Measurements from ENCODE around the gene ADAM22.
"Not testable (repeated sequence)": the region's sequence is repeated elsewhere in the genome, so short reads cannot be mapped to it uniquely, and the experiment has no call there.

The ADAM22 gene

DNA sequence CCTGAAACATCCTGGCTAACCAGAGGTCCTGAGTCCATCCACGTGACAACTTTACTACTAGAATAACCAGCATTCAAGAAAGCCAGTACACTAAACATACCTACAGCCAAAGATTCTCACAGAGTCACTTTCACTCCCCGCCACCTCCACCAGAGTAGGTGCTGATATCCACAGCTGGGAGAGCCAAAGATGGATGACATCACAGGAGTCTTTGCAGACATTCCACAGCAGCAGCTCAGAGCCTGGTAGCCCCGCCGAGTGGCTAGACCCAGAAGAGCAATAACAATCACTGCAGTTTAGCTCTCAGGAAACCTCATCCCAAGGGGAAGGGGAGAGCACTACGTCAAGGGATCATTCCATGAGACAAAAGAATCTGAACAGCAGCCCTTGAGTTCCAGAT is 13.5 kb upstream of the ADAM22 start:
- no peaks in the 10 kb centered on the region for H3K4me1 ChIP-seq (ENCODE audit: insufficient read depth, low read length)
- no peaks in the 10 kb centered on the region for H3K36me3 ChIP-seq (ENCODE audit: insufficient read depth, low read length)
- H3K9ac ChIP-seq (ENCODE audit: low read length): no peak overlapping the region
- H3K27ac ChIP-seq (ENCODE audit: low read depth, low read length): no peak overlapping the region
- H3K9me3 ChIP-seq (ENCODE audit: low read length): no peaks in the 10 kb centered on the region
- H3K27me3 ChIP-seq (ENCODE audit: control insufficient read depth in 1 of 2, insufficient read depth in 2 of 2, low read length in 2 of 2): no peaks in the 10 kb centered on the region
- no peak overlapping the region for H3K4me3 ChIP-seq (ENCODE audit: low read depth in 1 of 2, low read length in 2 of 2)

DNA sequence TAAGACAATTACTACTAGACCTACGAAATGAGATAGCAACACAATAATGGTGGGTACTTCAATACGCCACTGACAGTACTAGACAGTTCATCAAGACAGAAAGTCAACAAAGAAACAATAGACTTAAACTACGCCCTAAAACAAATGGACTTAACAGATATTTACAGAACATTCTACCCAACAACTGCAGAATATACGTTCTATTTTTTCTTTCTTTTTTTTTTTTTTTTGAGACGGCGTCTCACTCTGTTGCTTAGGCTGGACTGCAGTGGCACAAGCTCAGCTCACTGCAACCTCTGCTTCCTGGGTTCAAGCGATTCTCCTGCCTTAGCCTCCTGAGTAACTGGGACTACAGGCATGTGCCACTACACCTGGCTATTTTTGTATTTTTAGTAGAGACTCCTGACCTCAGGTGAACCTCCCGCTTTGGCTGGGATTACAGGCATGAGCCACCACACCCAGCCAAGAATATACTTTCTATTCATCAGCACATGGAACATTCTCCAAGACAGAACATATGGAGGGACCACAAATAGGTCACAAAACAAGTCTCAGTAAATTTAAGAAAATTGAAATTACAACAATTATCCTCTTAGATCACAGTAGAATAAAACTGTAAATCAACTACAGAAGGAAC is 11.2 kb upstream of the ADAM22 start:
- not testable (repeated sequence) for H3K27me3 ChIP-seq (ENCODE audit: control insufficient read depth in 1 of 2, insufficient read depth in 2 of 2, low read length in 2 of 2); H3K4me1 ChIP-seq (ENCODE audit: insufficient read depth, low read length); H3K36me3 ChIP-seq (ENCODE audit: insufficient read depth, low read length); H3K9me3 ChIP-seq (ENCODE audit: low read length); H3K9ac ChIP-seq (ENCODE audit: low read length); H3K27ac ChIP-seq (ENCODE audit: low read depth, low read length); H3K4me3 ChIP-seq (ENCODE audit: low read depth in 1 of 2, low read length in 2 of 2)

DNA sequence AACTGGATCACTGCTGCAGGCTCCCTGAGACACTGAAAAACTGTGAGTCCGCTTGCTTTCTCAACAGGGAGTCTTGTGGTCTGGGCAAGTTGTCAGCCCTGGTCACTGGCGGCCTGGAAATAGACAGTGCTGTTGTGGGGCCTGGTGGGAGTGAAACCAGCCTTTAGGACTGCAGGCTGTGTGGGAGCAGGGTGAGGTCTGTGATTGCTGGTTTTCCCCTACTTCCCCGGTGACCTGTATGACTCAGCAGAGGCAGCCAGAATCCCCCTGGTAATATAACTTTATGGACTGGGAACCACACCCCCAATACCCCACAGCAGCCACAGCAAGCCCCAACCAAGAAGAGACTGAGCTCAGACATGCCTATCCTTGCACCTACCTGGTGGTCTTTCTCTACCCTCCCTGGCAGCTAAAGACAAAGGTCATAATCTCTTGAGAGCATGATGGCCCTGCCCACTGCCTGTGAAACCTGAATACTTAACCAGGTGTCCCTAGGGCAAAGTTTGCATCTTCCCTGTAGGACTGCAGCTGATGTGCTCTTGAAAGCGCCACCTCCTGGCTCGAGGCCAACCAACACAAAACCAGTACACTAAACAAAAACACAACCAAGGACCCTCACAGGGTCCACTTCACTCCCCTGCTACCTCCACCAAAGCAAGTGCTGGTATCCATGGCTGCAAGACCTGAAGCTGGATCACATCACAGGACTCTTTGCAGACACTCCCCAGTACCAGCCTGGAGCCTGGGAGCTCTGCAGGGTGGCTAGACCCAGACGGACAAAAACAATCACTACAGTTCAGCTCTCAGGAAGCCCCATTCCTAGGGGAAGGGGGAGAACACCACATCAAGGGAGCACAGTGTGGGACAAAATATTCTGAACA is 7.2 kb upstream of the ADAM22 start:
- Histone ChIP-seq H3K9ac (ENCODE audit: low read length) (no peak overlapping the region), H3K9me3 (ENCODE audit: low read length) (no peaks in the 10 kb centered on the region), H3K4me3 (ENCODE audit: low read depth in 1 of 2, low read length in 2 of 2) (no peak overlapping the region), H3K4me1 (ENCODE audit: insufficient read depth, low read length) (no peaks in the 10 kb centered on the region), H3K27ac (ENCODE audit: low read depth, low read length) (no peak overlapping the region), H3K36me3 (ENCODE audit: insufficient read depth, low read length) (no peaks in the 10 kb centered on the region), H3K27me3 (ENCODE audit: control insufficient read depth in 1 of 2, insufficient read depth in 2 of 2, low read length in 2 of 2) (no peaks in the 10 kb centered on the region)

DNA sequence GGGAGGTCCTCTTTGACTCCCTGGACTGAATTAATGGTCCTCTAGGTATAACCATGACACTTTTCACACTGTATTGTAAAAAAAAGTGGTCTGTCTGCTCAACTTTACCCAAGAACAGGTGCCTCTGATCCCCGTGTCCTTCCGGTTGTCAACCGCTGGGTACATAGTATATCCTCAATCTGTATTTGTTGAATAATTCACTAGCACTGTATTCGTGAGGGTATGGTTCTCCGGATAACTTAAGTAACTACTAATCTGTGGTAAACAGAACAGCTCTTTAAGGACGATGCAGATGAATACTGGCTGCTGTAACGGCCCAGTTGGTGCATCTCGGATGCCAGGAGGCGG is 472 bp upstream of the ADAM22 start:
- Histone ChIP-seq H3K9ac (ENCODE audit: low read length) (no peak overlapping the region), H3K4me1 (ENCODE audit: insufficient read depth, low read length) (peaks cover 9% of the 10 kb centered on the region), H3K36me3 (ENCODE audit: insufficient read depth, low read length) (no peaks in the 10 kb centered on the region), H3K27me3 (ENCODE audit: control insufficient read depth in 1 of 2, insufficient read depth in 2 of 2, low read length in 2 of 2) (no peaks in the 10 kb centered on the region), H3K4me3 (ENCODE audit: low read depth in 1 of 2, low read length in 2 of 2) (peak overlapping the region; percentile 52 to 68), H3K9me3 (ENCODE audit: low read length) (no peaks in the 10 kb centered on the region), H3K27ac (ENCODE audit: low read depth, low read length) (no peak overlapping the region)

DNA sequence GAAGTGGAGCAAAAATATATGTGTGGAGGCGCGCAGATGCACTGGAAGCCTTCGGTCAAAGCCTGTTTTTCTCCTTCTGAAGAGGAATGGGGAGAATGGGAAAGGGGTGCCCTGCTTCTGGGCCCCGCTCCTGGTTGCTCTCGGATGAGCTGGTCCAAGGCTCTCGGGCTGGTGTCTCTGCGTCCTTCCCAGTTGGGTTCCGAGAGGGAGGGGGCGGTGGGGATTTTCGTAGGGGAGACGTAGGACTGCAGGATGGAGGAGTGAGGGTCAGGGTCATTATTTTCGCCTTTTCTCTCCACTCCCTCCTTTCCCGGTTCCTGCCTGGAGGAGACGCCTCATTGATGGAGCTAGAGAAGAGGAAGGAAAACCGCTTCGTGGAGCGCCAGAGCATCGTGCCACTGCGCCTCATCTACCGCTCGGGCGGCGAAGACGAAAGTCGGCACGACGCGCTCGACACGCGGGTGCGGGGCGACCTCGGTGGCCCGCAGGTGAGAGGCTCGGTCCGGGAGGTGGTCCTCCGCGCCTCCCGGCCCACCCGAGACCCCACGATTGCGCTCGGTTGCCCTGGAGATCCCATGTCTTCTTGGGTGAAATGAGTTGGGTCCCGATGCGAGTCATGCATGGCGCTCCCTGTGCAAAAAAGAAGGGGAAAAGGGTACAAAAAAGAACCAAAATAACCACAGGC is 790 bp downstream of the ADAM22 start:
- H3K9ac ChIP-seq (ENCODE audit: low read length): no peak overlapping the region
- peak overlapping the region; percentile 52 to 68 for H3K4me3 ChIP-seq (ENCODE audit: low read depth in 1 of 2, low read length in 2 of 2)
- no peaks in the 10 kb centered on the region for H3K36me3 ChIP-seq (ENCODE audit: insufficient read depth, low read length)
- no peaks in the 10 kb centered on the region for H3K27me3 ChIP-seq (ENCODE audit: control insufficient read depth in 1 of 2, insufficient read depth in 2 of 2, low read length in 2 of 2)
- H3K9me3 ChIP-seq (ENCODE audit: low read length): no peaks in the 10 kb centered on the region
- no peak overlapping the region for H3K27ac ChIP-seq (ENCODE audit: low read depth, low read length)
- H3K4me1 ChIP-seq (ENCODE audit: insufficient read depth, low read length): peaks cover 9% of the 10 kb centered on the region

DNA sequence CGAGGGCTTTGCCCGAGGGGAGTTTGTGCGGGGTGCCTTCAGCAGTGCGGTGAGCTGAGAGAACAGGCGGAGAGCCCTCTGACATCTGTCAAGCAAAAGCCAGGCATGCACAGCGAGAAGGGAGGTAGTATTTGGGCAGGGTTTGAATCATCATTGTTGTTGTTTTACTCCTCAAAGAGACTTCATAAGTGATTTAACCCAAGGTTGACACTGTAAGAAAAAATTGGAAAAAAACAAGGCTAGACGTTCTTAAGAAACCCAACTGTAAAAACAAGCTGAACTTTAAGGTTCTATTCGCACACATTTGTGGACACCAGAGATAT is 1.3 kb downstream of the ADAM22 start:
- Histone ChIP-seq H3K9ac (ENCODE audit: low read length) (no peak overlapping the region), H3K4me3 (ENCODE audit: low read depth in 1 of 2, low read length in 2 of 2) (peak overlapping the region; percentile 52 to 68), H3K36me3 (ENCODE audit: insufficient read depth, low read length) (no peaks in the 10 kb centered on the region), H3K4me1 (ENCODE audit: insufficient read depth, low read length) (peaks cover 9% of the 10 kb centered on the region), H3K27ac (ENCODE audit: low read depth, low read length) (no peak overlapping the region), H3K9me3 (ENCODE audit: low read length) (no peaks in the 10 kb centered on the region), H3K27me3 (ENCODE audit: control insufficient read depth in 1 of 2, insufficient read depth in 2 of 2, low read length in 2 of 2) (no peaks in the 10 kb centered on the region)

DNA sequence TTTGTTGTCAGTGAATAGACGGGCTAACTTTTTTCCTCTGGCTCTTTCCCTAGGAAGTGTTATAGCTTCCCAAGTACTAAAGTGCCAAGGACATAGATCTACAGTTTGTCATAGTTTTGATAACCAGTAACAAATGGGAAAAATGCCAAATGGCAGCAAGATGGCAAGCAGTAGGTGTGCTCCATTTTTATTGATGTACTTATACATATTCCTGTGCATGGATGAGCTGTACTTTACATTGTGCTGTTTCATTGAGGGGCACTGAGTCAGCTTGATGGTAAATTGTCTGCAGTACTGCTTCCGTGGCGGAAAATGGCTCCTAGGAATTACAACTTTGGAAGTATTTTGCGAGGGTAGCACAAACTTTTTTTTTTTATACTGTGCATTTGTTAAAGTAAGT is 7.1 kb downstream of the ADAM22 start:
- Histone ChIP-seq H3K9ac (ENCODE audit: low read length) (no peak overlapping the region), H3K9me3 (ENCODE audit: low read length) (no peaks in the 10 kb centered on the region), H3K27me3 (ENCODE audit: control insufficient read depth in 1 of 2, insufficient read depth in 2 of 2, low read length in 2 of 2) (no peaks in the 10 kb centered on the region), H3K4me1 (ENCODE audit: insufficient read depth, low read length) (no peaks in the 10 kb centered on the region), H3K36me3 (ENCODE audit: insufficient read depth, low read length) (no peaks in the 10 kb centered on the region), H3K27ac (ENCODE audit: low read depth, low read length) (no peak overlapping the region), H3K4me3 (ENCODE audit: low read depth in 1 of 2, low read length in 2 of 2) (no peak overlapping the region)

DNA sequence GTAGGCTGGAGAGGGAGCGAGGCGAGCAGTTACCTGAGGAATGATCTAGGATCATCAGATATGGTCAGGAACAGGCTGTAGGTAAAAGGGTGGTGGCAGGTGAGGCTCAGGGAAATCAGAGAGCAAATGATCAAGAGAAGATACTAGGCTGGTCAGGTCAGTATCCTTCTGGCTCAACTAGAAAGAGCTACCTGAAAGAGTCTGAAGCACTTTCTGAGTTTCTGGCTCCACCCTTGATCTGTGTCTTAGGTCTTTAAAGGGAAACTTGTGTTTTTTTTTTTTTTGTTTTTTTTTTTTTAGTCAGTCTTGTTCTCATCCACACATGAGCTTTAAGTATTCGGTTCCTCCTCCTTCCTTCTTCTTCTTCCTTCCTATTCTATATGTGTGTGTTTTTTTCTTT is 10.5 kb downstream of the ADAM22 start:
- Histone ChIP-seq H3K4me1 (ENCODE audit: insufficient read depth, low read length) (no peaks in the 10 kb centered on the region), H3K9ac (ENCODE audit: low read length) (no peak overlapping the region), H3K27ac (ENCODE audit: low read depth, low read length) (no peak overlapping the region), H3K27me3 (ENCODE audit: control insufficient read depth in 1 of 2, insufficient read depth in 2 of 2, low read length in 2 of 2) (no peaks in the 10 kb centered on the region), H3K36me3 (ENCODE audit: insufficient read depth, low read length) (no peaks in the 10 kb centered on the region), H3K4me3 (ENCODE audit: low read depth in 1 of 2, low read length in 2 of 2) (no peak overlapping the region), H3K9me3 (ENCODE audit: low read length) (no peaks in the 10 kb centered on the region)

DNA sequence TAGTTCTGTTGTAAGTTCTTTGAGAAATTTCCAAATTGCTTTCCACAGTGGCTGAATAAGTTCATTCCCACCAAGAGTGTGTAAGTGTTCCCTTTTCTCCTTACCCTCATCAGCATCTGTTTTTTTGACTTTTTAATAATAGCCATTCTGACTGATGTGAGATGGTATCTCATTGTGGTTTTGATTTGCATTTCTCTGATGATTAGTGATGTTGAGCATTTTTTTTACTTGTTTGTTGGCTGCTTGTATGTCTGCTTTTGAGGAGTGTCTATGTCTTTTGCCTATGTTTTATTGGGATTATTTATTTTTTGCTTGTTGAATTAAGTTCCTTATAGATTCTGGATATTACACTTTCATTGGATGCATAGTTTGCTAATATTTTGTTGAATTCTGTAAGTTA is 11.9 kb downstream of the ADAM22 start:
- H3K4me3 ChIP-seq (ENCODE audit: low read depth in 1 of 2, low read length in 2 of 2); H3K36me3 ChIP-seq (ENCODE audit: insufficient read depth, low read length); H3K9me3 ChIP-seq (ENCODE audit: low read length); H3K4me1 ChIP-seq (ENCODE audit: insufficient read depth, low read length); H3K9ac ChIP-seq (ENCODE audit: low read length); H3K27ac ChIP-seq (ENCODE audit: low read depth, low read length); H3K27me3 ChIP-seq (ENCODE audit: control insufficient read depth in 1 of 2, insufficient read depth in 2 of 2, low read length in 2 of 2): not testable (repeated sequence)

DNA sequence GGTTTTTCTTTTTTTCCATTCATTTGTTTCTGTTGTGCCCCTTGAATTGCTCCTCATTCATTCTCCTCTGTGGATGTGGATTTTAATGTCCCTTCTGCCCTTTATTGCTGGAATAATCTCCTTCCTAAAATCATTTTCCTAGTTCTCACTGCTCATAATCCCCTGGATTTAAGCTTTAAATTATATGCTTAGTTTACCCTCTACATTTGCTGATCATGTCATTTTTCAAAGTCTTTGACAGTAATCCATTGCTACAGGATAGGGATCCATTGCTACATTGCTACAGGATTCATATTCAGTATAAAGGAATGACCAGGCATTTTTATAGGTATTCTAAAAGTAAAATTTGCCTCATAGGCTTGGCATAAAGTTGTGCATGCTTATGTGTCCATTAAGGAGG is 14.3 kb downstream of the ADAM22 start:
- no peak overlapping the region for H3K9ac ChIP-seq (ENCODE audit: low read length)
- no peaks in the 10 kb centered on the region for H3K4me1 ChIP-seq (ENCODE audit: insufficient read depth, low read length)
- no peaks in the 10 kb centered on the region for H3K36me3 ChIP-seq (ENCODE audit: insufficient read depth, low read length)
- no peaks in the 10 kb centered on the region for H3K27me3 ChIP-seq (ENCODE audit: control insufficient read depth in 1 of 2, insufficient read depth in 2 of 2, low read length in 2 of 2)
- no peaks in the 10 kb centered on the region for H3K9me3 ChIP-seq (ENCODE audit: low read length)
- no peak overlapping the region for H3K27ac ChIP-seq (ENCODE audit: low read depth, low read length)
- H3K4me3 ChIP-seq (ENCODE audit: low read depth in 1 of 2, low read length in 2 of 2): no peak overlapping the region

DNA sequence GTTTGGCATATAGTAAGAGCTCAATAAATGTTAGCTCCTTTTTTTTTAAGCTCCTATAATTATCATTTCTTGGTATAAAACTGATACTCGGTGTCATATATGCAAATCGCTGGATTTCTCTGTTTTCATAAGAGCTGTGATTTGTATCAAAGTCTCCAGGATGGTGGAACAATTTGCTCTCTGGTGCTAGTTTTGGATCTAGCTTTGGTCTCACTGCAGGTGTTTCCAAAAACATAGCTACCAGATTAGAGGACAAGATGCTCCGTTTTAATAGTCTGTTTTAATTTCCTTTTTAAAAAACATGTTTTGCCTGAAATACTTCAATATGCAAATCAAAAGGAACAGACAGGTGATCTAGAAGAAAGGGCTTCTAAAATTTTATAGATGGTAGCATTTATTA is 25.3 kb downstream of the ADAM22 start:
- Histone ChIP-seq H3K9me3 (ENCODE audit: low read length) (no peaks in the 10 kb centered on the region), H3K36me3 (ENCODE audit: insufficient read depth, low read length) (no peaks in the 10 kb centered on the region), H3K9ac (ENCODE audit: low read length) (no peak overlapping the region), H3K27me3 (ENCODE audit: control insufficient read depth in 1 of 2, insufficient read depth in 2 of 2, low read length in 2 of 2) (no peaks in the 10 kb centered on the region), H3K4me1 (ENCODE audit: insufficient read depth, low read length) (no peaks in the 10 kb centered on the region), H3K27ac (ENCODE audit: low read depth, low read length) (no peak overlapping the region), H3K4me3 (ENCODE audit: low read depth in 1 of 2, low read length in 2 of 2) (no peak overlapping the region)
